GM19025 (cell line): Measurements from ENCODE around the gene LRMDA.
"Not testable (repeated sequence)": the region's sequence is repeated elsewhere in the genome, so short reads cannot be mapped to it uniquely, and the experiment has no call there.

ENCODE experiments used
- ATAC-seq: cut with Tn5 transposase; IDR thresholded peaks from one replicate; pipeline ENCODE4 v1.9.1; 2021; ENCODE audit warnings: mild to moderate bottlenecking, low read depth, moderate library complexity; ENCODE audit not compliant: unreplicated experiment

LRMDA gene

DNA sequence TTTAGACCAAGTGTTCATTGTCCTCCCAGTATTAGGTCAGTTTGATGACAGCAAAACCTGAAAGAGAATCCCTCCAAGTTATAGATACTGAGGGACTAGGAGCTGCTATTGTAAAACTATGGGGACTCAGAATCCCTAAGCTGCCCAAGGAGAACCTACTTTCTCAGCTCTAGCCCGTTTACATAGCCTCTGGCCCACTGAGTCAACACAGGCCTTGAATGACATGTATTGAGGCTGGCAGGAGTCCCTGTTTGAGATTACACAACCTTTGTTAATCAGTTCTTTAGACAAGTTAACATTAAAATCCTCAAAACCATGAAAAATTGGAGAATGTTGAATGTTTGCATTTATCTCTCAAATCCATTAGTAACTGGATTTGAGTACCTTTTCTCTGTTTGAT lies 1127.2 kb downstream of the LRMDA start:
- no peak for ATAC-seq

DNA sequence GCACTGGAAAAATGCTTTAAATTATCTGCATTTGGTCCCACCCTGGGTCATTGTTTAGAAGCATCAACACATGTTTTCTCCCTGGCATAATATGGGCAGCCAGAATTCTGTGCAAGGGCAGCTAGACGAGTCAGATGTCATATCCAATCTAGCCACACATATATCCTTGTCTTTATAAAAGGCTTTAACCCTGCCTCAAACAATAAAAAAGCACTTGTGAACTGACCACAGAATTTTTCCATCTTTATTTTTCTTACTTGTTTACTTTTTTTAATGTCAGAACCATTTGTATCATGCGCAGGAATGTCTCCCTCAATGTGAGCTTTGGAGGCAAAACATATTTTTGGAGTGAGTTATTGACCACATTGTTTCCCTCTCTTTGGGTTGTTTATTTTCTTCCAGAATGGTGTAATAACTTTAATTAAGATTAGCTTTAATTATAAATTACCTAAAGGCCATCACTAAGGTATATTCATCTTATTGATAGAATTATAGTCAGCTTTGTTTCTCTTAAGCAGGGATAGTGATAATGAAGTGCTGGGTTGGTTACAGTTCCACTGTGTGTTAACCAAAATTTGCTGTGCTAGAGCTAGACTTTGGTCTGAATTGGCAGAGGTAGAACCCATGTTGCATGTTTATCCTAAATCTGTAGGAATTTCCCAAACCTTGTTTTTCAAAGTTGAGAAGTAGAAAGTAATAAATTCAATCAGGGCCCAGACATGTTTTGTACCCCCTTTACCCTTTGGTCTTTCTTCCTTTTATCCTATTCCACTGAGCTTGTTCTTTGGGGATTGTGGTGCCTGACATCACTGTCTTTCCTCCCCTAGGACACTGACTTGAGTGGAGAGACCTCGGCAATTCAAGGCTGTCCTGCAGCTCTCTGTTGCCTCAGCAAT lies 1127.8 kb downstream of the LRMDA start:
- no peak for ATAC-seq

DNA sequence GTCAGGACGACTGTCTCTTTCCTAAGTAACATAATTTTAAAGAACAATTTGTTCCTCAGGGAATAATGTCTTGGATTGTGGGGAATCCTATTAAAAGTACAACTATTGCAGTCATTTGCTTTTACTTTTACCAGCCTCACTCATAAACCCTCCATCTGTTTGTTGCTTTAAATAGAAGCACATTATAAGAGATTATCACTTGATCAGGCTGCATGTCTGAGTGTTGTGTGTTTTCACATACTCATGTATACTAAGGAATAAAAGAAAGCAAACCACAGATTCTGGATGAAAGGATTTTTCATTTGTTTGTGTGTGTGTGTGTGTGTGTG lies 1128.4 kb downstream of the LRMDA start:
- no peak for ATAC-seq

DNA sequence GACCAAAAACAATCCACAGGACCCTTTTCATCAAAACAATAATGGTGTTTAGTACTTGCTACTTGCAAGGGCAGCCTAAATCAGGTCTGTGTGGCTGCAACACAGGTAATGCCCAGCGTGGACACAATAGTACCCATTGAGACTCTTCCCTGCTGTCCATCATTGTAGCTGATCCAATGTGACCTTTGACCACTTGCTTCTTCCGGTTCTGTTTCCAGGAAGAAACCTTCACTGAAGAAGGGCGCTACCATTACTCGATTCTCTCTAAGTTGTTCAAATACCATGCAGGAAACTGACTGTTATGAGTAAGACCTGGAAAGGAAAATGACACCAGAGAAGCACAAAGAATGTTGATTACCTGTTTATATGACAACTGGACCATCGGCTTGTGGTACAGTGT lies 1128.9 kb downstream of the LRMDA start:
- no peak for ATAC-seq

DNA sequence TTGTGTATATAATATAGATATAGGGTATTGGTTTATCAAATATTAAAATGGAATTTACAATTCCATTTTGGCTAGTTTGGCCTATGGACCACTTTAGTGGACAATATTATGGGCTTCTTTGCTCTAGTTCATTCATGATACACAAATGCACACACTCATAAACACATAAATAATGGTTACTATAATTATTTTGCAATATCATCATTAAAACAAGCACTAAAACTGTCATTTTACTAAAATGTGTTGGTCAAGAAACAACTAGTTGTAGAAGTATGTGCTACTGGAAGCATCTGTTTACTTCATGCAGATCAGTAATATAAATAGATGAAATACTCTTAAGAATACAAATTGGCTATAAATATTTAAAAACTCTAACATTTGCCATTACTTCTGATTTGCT lies 1131.9 kb downstream of the LRMDA start:
- no peak for ATAC-seq

DNA sequence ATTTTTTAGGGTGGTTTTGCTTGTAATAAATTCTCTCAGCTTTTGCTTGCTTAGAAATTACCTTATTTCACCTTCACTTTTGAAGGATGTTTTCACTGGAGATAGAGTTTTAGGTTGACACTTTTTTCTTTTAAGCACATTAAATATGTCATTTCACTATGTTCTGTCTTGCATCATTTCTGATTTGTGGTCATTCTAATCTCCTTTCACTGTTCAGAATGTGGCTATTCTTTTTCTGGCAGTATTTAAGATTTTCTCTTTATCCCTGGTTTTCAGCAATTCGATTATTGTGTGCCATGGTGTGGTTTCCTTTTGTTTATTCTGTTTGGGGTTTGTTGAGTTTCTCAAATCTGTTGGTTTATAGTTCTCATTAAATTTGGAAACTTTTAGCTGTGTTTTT lies 1140.6 kb downstream of the LRMDA start:
- ATAC-seq, result no peak

DNA sequence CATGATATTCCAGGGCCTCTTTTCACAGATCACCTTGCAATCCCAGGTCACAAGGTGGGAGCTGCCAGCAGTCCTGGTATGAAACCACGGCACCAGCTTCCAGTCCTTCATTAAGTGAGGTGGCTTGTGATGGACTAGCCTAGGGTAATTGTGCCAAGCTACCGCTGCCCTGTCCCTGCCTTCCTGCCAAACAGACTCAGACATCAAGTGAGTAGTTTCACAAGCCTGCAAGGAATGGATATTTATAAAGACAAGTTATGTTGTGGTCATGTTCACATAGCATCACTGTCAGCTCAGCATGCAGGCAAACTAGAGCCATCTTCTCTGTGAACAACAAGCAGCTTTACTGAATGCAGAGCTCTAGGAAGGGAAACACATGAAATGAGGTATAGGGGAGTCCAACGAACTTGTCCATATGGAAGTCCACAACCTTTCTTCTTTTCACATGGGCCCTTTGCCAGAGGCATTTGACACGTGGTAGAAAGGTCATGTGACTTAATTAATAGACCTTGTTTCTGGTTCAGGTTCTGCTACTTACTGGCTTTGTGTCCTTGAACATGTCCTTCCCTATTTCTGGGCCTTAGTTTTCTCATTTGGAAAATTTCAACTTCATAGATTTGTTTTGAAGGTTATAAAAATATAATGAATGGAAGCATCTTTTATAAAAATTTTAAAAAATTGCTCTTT lies 1145.0 kb downstream of the LRMDA start:
- no peak for ATAC-seq

DNA sequence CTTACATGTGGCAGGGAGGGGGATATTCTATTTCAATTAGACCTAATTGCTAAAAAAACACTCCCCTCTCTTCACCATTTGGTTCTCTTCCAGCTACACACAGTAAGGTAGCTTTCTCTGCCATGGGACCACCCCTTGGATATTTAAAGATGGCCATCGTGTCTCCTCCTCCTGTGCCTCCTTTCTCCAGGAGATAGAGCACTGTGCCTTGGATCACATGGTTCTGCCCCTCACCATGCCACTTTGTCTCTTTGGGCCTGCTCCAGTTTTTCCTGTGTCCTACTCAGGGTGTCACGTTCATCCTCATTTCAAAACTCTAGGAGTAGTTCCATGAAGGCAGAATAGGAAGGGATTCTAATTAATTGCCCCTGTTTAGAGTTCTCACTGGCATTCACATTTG lies 1146.0 kb downstream of the LRMDA start:
- ATAC-seq, result no peak

DNA sequence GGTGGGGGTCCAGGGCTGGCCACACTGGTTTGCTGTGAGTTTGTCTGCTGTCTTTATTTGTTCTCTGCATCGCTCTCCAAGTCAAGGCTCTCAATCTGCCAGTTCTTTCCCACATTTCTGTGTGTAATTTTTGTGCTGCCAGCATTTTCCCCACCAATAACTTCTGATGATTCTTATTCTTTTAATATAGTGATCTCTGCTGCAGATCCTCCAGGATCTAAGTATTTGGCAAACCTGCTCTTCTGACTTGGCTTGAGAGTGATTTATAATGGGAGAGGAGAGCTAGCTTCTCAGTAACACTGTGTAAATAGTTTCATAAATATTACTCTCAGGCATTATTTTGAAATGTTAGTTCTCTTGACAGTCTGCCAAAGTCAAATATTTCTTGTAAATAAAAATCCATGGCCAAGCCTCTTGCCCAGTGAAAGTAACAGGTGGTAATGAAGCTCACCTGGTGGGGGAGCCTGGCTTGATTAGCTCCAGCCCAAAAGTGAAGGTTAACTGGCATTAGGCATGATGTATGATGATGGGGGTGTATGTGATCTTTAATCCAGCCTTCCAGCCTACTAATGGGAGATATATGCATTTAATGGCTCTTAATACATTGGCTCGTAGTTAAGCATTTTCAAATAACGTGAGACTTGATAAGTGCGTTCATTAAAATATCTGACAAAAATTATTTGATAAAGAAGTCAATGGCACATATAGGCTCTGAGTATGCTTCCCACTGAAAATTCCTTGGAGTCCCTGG lies 1150.3 kb downstream of the LRMDA start:
- no peak for ATAC-seq

DNA sequence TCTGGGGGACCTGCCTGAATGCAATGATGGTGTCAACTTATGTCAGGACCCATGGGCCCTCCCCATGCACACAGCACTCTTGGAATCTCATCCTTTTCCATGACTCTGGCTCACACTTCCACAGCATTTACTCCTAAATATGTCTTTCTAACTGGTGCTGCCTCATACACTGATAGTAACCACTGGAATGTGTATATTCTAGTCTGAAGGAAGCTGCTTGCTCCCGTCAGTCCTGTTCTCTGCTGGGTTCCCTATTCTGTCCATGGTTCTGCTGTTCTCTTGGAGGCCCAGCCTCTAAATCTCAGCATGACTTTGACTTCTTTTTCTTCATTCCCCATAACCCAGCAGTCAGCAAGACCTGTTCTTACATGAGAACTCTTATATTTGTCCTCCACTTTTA lies 1151.1 kb downstream of the LRMDA start:
- ATAC-seq, result no peak

DNA sequence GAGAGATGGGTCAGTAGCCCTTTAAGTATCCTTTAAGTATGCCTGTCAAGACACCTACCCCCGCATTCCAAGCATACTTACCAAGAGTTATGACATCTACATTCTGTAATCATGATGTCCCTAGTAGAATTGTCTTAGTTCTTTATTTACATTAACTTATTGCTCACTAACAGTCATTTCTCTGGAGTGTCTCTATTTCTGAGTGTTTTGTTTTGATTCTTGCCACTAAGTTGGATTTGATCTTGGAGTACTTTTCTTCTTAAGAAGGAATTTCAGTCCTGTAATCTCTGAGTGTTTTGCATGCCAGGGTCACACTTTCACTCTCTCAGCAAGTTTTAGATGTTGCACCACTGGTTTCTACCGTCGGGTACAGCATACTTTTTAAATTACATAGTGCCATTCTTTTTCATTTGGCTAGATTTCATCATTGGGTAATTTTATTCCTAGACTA lies 1152.3 kb downstream of the LRMDA start:
- no peak for ATAC-seq

DNA sequence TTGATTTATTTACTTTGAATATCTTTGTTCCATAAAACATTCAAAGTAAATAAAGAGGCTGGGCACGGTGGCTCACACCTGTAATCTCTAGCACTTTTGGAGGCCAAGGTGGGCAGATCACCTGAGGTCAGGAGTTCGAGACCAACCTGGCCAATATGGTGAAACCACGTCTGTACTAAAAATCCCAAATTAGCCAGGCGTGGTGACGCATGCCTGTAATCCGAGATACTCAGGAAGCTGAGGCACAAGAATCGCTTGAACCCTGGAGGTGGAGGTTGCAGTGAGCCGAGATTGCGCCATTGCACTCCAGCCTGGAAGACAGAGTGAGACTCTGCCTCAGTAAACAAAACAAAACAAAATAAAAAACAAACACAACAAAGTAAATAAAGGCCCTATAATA lies 1153.0 kb downstream of the LRMDA start:
- ATAC-seq, result not testable (repeated sequence)
